Measurements from ENCODE around the gene TIGIT. TPM values are rescaled to one million over a fixed set of nuclear protein-coding genes. Genes with fewer than 3 reads are reported as not detected.

TIGIT gene
- 10 to 100 TPM; 24.9 to 52.3 (median 43.9) TPM for total RNA-seq
- total RNA-seq (2013), result 37.3 TPM

GRCh38 chr3:114293838-114294535 is at the start of gene TIGIT:
Gene TIGIT (plus strand): TSS chr3:114294028. CDS start chr3:114294062, 34 bp downstream.
- Mint-ChIP-seq H3K27me3 (ENCODE audit: low read depth in 2 of 2) (no peaks in the 10 kb centered on the region), H3K9me3 (no peaks in the 10 kb centered on the region), H3K27ac (peak within 1 kb of the TSS; percentile 92), H3K4me3 (peak within 1 kb of the TSS; percentile 93), H3K4me1 (peaks cover 84 to 86% of the 10 kb centered on the region in 2 donors), H3K36me3 (no peaks in the 10 kb centered on the region)
- 53% methylated on average over 7 of the region's 7 CpGs for WGBS (ENCODE audit: insufficient coverage)
- no peak for TF ChIP-seq CTCF (IDR thresholded peaks at IDR 0.05)
- no peaks in the 10 kb centered on the region for H3K9me3 ChIP-seq (ENCODE audit: control insufficient read depth, insufficient read depth, low read length)
- H3K36me3 ChIP-seq (ENCODE audit: control insufficient read depth, insufficient read depth, low read length), result no peaks in the 10 kb centered on the region
- no peak for ATAC-seq
- H3K27ac ChIP-seq (ENCODE audit: low read length), result peak within 1 kb of the TSS; percentile 95
- DNase-seq, result peak in 1 of 2 donors; percentile 42
- H3K4me1 ChIP-seq (ENCODE audit: control insufficient read depth, insufficient read depth, low read length), result peaks cover 75% of the 10 kb centered on the region
- H3K27me3 ChIP-seq (ENCODE audit: control insufficient read depth, insufficient read depth, low read length), result no peaks in the 10 kb centered on the region
- peak within 1 kb of the TSS; percentile 21 for H3K4me3 ChIP-seq (ENCODE audit: low read length)
- intact Hi-C loops (cut with micrococcal nuclease), result loop anchor here (2.0 kb wide), 1 partner anchor 13 kb away; no protein-coding TSS in a partner anchor

GRCh38 chr3:114252954-114253353 is 40.9 kb upstream of the TIGIT start:
- Histone ChIP-seq H3K36me3 (ENCODE audit: control insufficient read depth, insufficient read depth, low read length) (no peaks in the 10 kb centered on the region), H3K9me3 (ENCODE audit: control insufficient read depth, insufficient read depth, low read length) (no peaks in the 10 kb centered on the region), H3K27me3 (ENCODE audit: control insufficient read depth, insufficient read depth, low read length) (no peaks in the 10 kb centered on the region), H3K4me3 (ENCODE audit: low read length) (no peak overlapping the region), H3K27ac (ENCODE audit: low read length) (no peak overlapping the region), H3K4me1 (ENCODE audit: control insufficient read depth, insufficient read depth, low read length) (no peaks in the 10 kb centered on the region)
- peaks cover 15 to 20% of the 10 kb centered on the region in 2 donors for H3K4me1 Mint-ChIP-seq
- H3K4me3 Mint-ChIP-seq, result no peak overlapping the region
- DNase-seq (no peak), ATAC-seq (no peak)
- WGBS (ENCODE audit: insufficient coverage), result no CpG with 5 or more reads among the region's 1 CpG
- H3K36me3 Mint-ChIP-seq, result no peaks in the 10 kb centered on the region
- no peak for TF ChIP-seq CTCF (IDR thresholded peaks at IDR 0.05)
- peaks cover 3 to 4% of the 10 kb centered on the region in 2 donors for H3K9me3 Mint-ChIP-seq
- no peaks in the 10 kb centered on the region for H3K27me3 Mint-ChIP-seq (ENCODE audit: low read depth in 2 of 2)
- H3K27ac Mint-ChIP-seq, result peak overlapping the region; percentile 73 to 75
- intact Hi-C loops (cut with micrococcal nuclease), result no loop called here

- no peaks in the 10 kb centered on the region for H3K36me3 ChIP-seq (ENCODE audit: control insufficient read depth, insufficient read depth, low read length)
- Mint-ChIP-seq H3K27ac (peak overlapping the region; percentile 73 to 75), H3K27me3 (ENCODE audit: low read depth in 2 of 2) (no peaks in the 10 kb centered on the region), H3K4me1 (peaks cover 15 to 20% of the 10 kb centered on the region in 2 donors), H3K9me3 (peaks cover 3 to 4% of the 10 kb centered on the region in 2 donors), H3K4me3 (no peak overlapping the region), H3K36me3 (no peaks in the 10 kb centered on the region)
- no peak overlapping the region for H3K4me3 ChIP-seq (ENCODE audit: low read length)
- H3K27ac ChIP-seq (ENCODE audit: low read length), result no peak overlapping the region
- no peaks in the 10 kb centered on the region for H3K9me3 ChIP-seq (ENCODE audit: control insufficient read depth, insufficient read depth, low read length)
- no peaks in the 10 kb centered on the region for H3K27me3 ChIP-seq (ENCODE audit: control insufficient read depth, insufficient read depth, low read length)
- WGBS (ENCODE audit: insufficient coverage), result 90% methylated on average over 1 of the region's 1 CpG
- TF ChIP-seq CTCF (IDR thresholded peaks at IDR 0.05), result no peak
- DNase-seq, result no peak
- intact Hi-C loops (cut with micrococcal nuclease), result no loop called here
- H3K4me1 ChIP-seq (ENCODE audit: control insufficient read depth, insufficient read depth, low read length), result no peaks in the 10 kb centered on the region
- ATAC-seq, result no peak
Observed at GRCh38 chr3:114253505-114253904, 40.3 kb upstream of the TIGIT start.
